A673 (cell line): ENCODE data around the gene DDX51. TPM values are rescaled to one million over a fixed set of nuclear protein-coding genes. Genes with fewer than 3 reads are reported as not detected.

ENCODE experiments used
- BruUV-seq: library from RNA; stranded (reverse); fragments of 400-500 nt; replicated peaks from 2 replicates; lab custom pipeline; 2021; lab: Mats Ljungman, UMichigan
- CTCF ChIA-PET: fragments of 300-600 bp; sonication (Branson Sonifier 250); formaldehyde crosslinking; loops from one replicate; lab custom pipeline; 2022; ENCODE audit warnings: antibody characterized with exemption; lab: Charles Lee
- POLR2A ChIA-PET: fragments of 300-600 bp; sonication (Branson Sonifier 250); formaldehyde crosslinking; loops from one replicate; lab custom pipeline; 2022; ENCODE audit warnings: antibody characterized with exemption; ENCODE audit not compliant: low non-redundant PET; lab: Charles Lee
- DNase-seq: peaks from one replicate; pipeline ENCODE4 v3.0.0-alpha.2; 2015; ENCODE audit warnings: low spot score
- H3K27ac ChIP-seq: fragments of 200-600 bp; sonication (generic); 2 replicates; pipeline ENCODE4 v1.5.1; 2016; ENCODE audit warnings: mixed run types, low read depth, mild to moderate bottlenecking, mixed read lengths, antibody characterized with exemption, low read length; ENCODE audit not compliant: poor library complexity, severe bottlenecking
- H3K27me3 ChIP-seq: fragments of 200-600 bp; sonication (generic); replicated peaks from 2 replicates; pipeline ENCODE4 v1.6.1; 2017; ENCODE audit warnings: mixed run types, low read depth, mild to moderate bottlenecking, mixed read lengths, antibody characterized with exemption, low read length; ENCODE audit not compliant: insufficient read depth, poor library complexity
- H3K36me3 ChIP-seq: fragments of 200-600 bp; sonication (generic); 2 replicates; pipeline ENCODE4 v1.6.1; 2016; ENCODE audit warnings: mixed run types, mild to moderate bottlenecking, mixed read lengths, antibody characterized with exemption, low read length; ENCODE audit not compliant: insufficient read depth, poor library complexity, severe bottlenecking
- H3K4me1 ChIP-seq: fragments of 200-600 bp; sonication (generic); 2 replicates; pipeline ENCODE4 v1.6.1; 2017; ENCODE audit warnings: mixed run types, mild to moderate bottlenecking, mixed read lengths, antibody characterized with exemption, low read length; ENCODE audit not compliant: insufficient read depth, poor library complexity, severe bottlenecking
- H3K4me3 ChIP-seq: fragments of 200-600 bp; sonication (generic); 2 replicates; pipeline ENCODE4 v1.5.1; 2016; ENCODE audit warnings: low read depth, mixed run types, mild to moderate bottlenecking, mixed read lengths, low read length; ENCODE audit not compliant: poor library complexity, severe bottlenecking
- H3K9me3 ChIP-seq: fragments of 200-600 bp; sonication (generic); 2 replicates; pipeline ENCODE4 v1.6.1; 2016; ENCODE audit warnings: mixed run types, low read depth, mild to moderate bottlenecking, mixed read lengths, antibody characterized with exemption, low read length; ENCODE audit not compliant: poor library complexity, severe bottlenecking
- CTCF ChIP-seq: fragments of 300-800, 200-600 bp; sonication (generic); conservative IDR thresholded peaks from 2 replicates; pipeline ENCODE4 v1.5.1; 2017; ENCODE audit warnings: low read depth, mild to moderate bottlenecking, antibody characterized with exemption, low read length, moderate library complexity, mixed read lengths
- EZH2 ChIP-seq: fragments of 200-600 bp; sonication (generic); IDR thresholded peaks from 2 replicates; pipeline ENCODE4 v1.6.1; 2017; ENCODE audit warnings: borderline replicate concordance, low read depth, mild to moderate bottlenecking, mixed read lengths, antibody characterized with exemption, low read length; ENCODE audit not compliant: poor library complexity, severe bottlenecking
- intact Hi-C: fragments of 100-400 bp; cut with micrococcal nuclease; formaldehyde crosslinking; loops from one replicate; pipeline ENCODE4 v1.10.0; 2022; ENCODE audit not compliant: unreplicated experiment
- total RNA-seq: library from RNA; stranded (reverse); gene quantifications from 2 replicates; pipeline ENCODE4 v1.2.3, GENCODE V29; 2021

Gene DDX51
- total RNA-seq, 1 experiment from 2014 or later: 38.9 TPM

DNA sequence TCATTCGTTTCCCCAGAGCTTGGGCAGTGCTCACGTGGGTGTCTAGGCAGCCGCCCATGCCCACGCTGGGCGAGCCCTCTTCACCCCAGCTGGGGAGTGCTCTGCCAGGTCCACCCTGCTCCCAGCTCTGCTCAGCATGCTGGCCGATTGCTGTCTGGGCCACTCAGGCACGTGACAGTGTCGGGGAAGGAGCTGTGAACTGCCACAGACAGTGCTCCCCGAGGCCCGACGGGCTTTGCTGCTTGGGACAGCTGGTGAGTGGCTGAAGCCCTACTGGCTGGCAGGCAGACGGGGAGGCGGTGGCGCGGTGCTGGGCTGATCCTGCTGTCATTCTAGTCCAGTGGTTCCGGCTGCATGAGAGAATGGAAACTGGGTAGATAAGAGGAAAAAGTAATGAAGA, 15.9 kb upstream of the DDX51 start:
- Histone ChIP-seq H3K9me3 (no peaks in the 10 kb centered on the region), H3K27ac (no peak overlapping the region), H3K36me3 (peaks cover 7% of the 10 kb centered on the region), H3K27me3 (no peaks in the 10 kb centered on the region), H3K4me1 (peaks cover 7% of the 10 kb centered on the region), H3K4me3 (no peak overlapping the region)
- ChIA-PET CTCF (no interaction called here), POLR2A (no interaction called here)
- no peak for DNase-seq
- TF ChIP-seq CTCF (no peak), EZH2 (no peak)
- intact Hi-C loops: no loop called here
- no TSS peak for BruUV-seq

DNA sequence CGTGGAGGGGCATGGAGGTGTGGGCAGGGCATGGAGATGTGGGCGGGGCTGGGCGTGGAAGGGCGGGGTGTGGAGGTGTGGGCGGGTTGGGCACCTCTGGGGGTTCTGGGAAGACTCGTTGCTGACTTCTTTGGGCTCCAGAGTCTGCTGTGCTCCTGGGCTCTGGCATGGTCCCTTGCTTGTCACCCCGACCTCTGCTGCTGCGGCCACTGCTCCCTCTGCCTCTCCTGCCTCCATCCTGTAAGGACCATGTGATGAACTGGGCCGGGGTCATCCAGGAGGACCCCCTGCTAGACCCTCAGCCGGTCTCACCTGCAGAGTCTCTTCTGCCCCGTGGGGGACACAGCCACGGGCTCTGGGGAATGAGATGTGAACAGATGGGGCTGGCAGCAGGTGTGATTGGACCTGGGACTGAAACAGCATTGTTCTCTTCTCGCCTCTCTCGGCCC, 15.5 kb upstream of the DDX51 start:
- CTCF ChIA-PET: no interaction called here
- H3K27ac ChIP-seq: no peak overlapping the region
- POLR2A ChIA-PET: no interaction called here
- no peak for DNase-seq
- TF ChIP-seq CTCF (no peak), EZH2 (no peak)
- H3K27me3 ChIP-seq: no peaks in the 10 kb centered on the region
- intact Hi-C loops: no loop called here
- H3K36me3 ChIP-seq: peaks cover 7% of the 10 kb centered on the region
- H3K4me3 ChIP-seq: no peak overlapping the region
- H3K9me3 ChIP-seq: no peaks in the 10 kb centered on the region
- no TSS peak for BruUV-seq
- H3K4me1 ChIP-seq: peaks cover 7% of the 10 kb centered on the region

- Histone ChIP-seq H3K27ac (no peak overlapping the region), H3K36me3 (peaks cover 7% of the 10 kb centered on the region), H3K4me1 (peaks cover 7% of the 10 kb centered on the region), H3K9me3 (no peaks in the 10 kb centered on the region), H3K4me3 (no peak overlapping the region), H3K27me3 (no peaks in the 10 kb centered on the region)
- CTCF ChIA-PET: no interaction called here
- POLR2A ChIA-PET: no interaction called here
- no peak for DNase-seq
- intact Hi-C loops: no loop called here
- TF ChIP-seq EZH2: no peak
- no peak for TF ChIP-seq CTCF
- BruUV-seq: no TSS peak
Measured at GRCh38 chr12:132158677-132159554, 14.8 kb upstream of the DDX51 start.
